Measurements from ENCODE around the gene RBM47. TPM values are rescaled to one million over a fixed set of nuclear protein-coding genes. Genes with fewer than 3 reads are reported as not detected.

The RBM47 gene
- total RNA-seq, 1 donor from 2014 or later: 0.11 TPM

DNA sequence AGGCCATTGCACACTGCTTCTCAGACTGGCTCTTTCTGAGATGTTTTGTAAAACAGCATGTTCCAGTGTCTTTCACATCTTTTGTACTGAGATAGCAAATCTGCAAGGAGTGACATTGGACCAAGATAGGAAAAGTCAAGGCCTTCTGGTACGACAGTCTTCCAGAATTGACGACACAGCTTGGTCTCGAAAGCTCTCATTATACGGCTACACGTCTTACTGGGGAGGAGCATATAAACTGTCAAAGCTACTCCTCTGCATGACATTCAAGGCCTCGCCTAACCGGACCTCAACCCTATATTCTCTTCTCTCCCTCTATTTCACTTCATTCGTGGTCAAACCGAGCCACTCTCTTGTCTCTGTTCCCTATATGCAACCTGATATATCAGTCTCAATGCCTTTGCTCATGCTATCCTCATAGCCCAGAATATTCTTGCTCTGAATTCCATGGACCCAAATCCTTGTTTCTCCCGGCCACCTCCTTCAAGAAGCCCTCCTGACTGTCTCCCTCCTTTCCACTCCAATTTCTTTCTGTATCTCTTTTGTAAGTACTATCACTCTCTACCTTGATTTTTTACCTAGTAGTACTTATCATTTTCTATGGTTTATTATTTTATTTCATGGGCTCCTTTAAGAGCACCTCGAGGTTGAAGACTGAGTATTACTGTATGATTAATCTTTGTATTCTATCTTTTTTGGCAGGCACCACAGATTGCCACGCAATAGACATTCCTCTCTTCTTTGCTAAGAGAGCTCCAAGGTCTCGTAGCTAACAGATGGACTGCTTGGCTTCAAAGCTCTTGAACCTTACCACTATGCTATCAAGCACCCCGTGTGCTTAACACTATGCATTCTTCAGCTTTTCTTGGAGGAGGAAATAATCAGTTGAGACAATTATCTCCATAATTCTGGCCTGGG, 35.1 kb downstream of the RBM47 start:
- peaks cover 9% of the 10 kb centered on the region for H3K27me3 Mint-ChIP-seq (ENCODE audit: unreplicated experiment)
- H3K27ac Mint-ChIP-seq (ENCODE audit: unreplicated experiment): no peak overlapping the region
- H3K36me3 Mint-ChIP-seq (ENCODE audit: unreplicated experiment): no peaks in the 10 kb centered on the region
- H3K4me3 Mint-ChIP-seq (ENCODE audit: unreplicated experiment): no peak overlapping the region
- no peaks in the 10 kb centered on the region for H3K9me3 Mint-ChIP-seq (ENCODE audit: unreplicated experiment)
- TF ChIP-seq, protein P1, sequence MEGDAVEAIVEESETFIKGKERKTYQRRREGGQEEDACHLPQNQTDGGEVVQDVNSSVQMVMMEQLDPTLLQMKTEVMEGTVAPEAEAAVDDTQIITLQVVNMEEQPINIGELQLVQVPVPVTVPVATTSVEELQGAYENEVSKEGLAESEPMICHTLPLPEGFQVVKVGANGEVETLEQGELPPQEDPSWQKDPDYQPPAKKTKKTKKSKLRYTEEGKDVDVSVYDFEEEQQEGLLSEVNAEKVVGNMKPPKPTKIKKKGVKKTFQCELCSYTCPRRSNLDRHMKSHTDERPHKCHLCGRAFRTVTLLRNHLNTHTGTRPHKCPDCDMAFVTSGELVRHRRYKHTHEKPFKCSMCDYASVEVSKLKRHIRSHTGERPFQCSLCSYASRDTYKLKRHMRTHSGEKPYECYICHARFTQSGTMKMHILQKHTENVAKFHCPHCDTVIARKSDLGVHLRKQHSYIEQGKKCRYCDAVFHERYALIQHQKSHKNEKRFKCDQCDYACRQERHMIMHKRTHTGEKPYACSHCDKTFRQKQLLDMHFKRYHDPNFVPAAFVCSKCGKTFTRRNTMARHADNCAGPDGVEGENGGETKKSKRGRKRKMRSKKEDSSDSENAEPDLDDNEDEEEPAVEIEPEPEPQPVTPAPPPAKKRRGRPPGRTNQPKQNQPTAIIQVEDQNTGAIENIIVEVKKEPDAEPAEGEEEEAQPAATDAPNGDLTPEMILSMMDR (IDR thresholded peaks at IDR 0.05): no peak
- H3K4me1 Mint-ChIP-seq (ENCODE audit: unreplicated experiment): no peaks in the 10 kb centered on the region
- DNase-seq (ENCODE audit: extremely low spot score, unreplicated experiment): no peak

DNA sequence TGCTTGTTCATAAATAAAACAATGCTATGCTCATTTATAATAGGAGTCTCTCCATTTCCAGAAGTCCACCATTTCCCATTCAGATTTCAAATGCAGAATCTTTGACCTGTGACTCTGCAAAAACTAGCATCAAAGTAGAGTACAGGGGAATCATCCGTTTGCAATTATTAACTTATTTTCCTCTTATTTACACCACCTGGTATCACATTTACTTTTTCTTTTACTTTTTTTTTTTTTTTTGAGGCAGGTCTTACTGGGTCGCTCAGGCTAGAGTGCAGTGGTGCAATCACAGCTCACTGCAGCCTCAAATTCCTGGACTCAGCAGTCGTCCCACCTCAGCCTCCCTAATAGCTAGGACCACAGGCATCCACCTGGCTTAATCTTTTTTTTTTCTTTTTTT, 37.6 kb downstream of the RBM47 start:
- TF ChIP-seq, protein P1 (IDR thresholded peaks at IDR 0.05): no peak
- H3K4me3 Mint-ChIP-seq (ENCODE audit: unreplicated experiment): no peak overlapping the region

DNA sequence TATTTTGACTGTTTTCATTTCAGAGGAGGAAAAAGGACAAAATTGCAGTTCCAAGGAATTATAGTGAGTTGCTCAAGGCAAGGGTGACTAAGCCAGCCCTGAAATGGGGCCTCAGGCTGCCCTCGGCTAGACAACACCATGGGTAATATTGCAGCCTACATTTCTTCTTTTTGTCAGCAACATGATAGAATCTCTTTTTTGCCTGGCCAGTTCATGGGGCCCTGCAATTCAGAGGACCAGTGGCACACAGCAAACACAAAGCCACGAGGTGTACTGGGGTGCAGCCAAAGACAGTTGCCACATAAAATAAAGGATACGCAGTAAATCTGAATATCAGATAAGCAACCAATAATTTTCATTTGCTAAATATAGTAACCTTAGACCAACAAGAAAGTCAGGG, 41.8 kb downstream of the RBM47 start:
- Mint-ChIP-seq H3K4me3 (ENCODE audit: unreplicated experiment) (no peak overlapping the region), H3K4me1 (ENCODE audit: unreplicated experiment) (no peaks in the 10 kb centered on the region), H3K27ac (ENCODE audit: unreplicated experiment) (no peak overlapping the region), H3K9me3 (ENCODE audit: unreplicated experiment) (no peaks in the 10 kb centered on the region), H3K27me3 (ENCODE audit: unreplicated experiment) (peaks cover 19% of the 10 kb centered on the region), H3K36me3 (ENCODE audit: unreplicated experiment) (no peaks in the 10 kb centered on the region)
- no peak for DNase-seq (ENCODE audit: extremely low spot score, unreplicated experiment)
- TF ChIP-seq, protein P1 (IDR thresholded peaks at IDR 0.05): no peak

More for the DNA sequence above, 37.6 kb downstream of the RBM47 start:
- H3K36me3 Mint-ChIP-seq (ENCODE audit: unreplicated experiment): no peaks in the 10 kb centered on the region
- no peaks in the 10 kb centered on the region for H3K4me1 Mint-ChIP-seq (ENCODE audit: unreplicated experiment)
- peaks cover 18% of the 10 kb centered on the region for H3K27me3 Mint-ChIP-seq (ENCODE audit: unreplicated experiment)
- H3K9me3 Mint-ChIP-seq (ENCODE audit: unreplicated experiment): no peaks in the 10 kb centered on the region
- no peak for DNase-seq (ENCODE audit: extremely low spot score, unreplicated experiment)
- H3K27ac Mint-ChIP-seq (ENCODE audit: unreplicated experiment): no peak overlapping the region

DNA sequence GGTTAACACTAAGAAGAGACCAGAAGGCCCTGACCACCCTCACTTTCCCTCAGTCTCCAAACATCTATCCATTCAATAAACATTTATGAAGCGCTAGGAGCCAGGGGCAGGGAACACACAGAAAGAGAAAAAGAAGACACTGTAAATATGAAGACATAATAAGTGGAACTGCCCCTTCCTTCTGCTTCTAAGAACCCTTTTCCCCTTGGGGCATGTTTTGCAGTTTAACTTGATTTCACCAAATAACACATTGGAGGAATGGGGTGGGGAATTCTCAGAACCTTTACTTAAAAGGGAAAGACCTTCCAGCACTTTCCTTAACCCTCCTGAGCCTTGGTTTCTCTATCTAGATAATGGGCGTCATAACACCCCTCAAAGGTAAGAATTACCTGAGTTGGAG, 42.3 kb downstream of the RBM47 start:
- no peak for DNase-seq (ENCODE audit: extremely low spot score, unreplicated experiment)
- no peaks in the 10 kb centered on the region for H3K36me3 Mint-ChIP-seq (ENCODE audit: unreplicated experiment)
- H3K27ac Mint-ChIP-seq (ENCODE audit: unreplicated experiment): no peak overlapping the region
- H3K27me3 Mint-ChIP-seq (ENCODE audit: unreplicated experiment): peaks cover 20% of the 10 kb centered on the region
- no peak overlapping the region for H3K4me3 Mint-ChIP-seq (ENCODE audit: unreplicated experiment)
- TF ChIP-seq, protein P1 (IDR thresholded peaks at IDR 0.05): no peak
- no peaks in the 10 kb centered on the region for H3K4me1 Mint-ChIP-seq (ENCODE audit: unreplicated experiment)
- H3K9me3 Mint-ChIP-seq (ENCODE audit: unreplicated experiment): no peaks in the 10 kb centered on the region

DNA sequence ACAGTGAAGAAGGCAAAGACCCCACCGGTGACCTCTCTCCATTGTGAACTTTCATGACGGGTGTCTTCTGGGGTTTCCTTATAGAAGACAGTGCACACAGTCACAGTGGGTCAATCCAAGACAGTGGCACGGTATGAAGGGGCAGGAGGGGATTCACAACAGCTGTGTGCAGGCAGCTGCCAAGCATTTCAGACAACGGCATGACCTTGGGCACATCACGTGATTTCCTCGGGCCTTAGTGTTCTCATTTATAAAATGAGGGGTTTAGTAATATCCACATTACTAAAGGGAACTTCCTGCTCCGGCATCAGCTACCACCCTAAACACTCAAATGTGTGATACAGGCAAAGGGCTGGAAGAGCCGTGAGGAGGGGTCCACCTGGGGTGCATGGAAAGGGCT, 42.9 kb downstream of the RBM47 start:
- Mint-ChIP-seq H3K27me3 (ENCODE audit: unreplicated experiment) (peaks cover 20% of the 10 kb centered on the region), H3K27ac (ENCODE audit: unreplicated experiment) (no peak overlapping the region), H3K36me3 (ENCODE audit: unreplicated experiment) (no peaks in the 10 kb centered on the region), H3K4me3 (ENCODE audit: unreplicated experiment) (no peak overlapping the region), H3K4me1 (ENCODE audit: unreplicated experiment) (no peaks in the 10 kb centered on the region), H3K9me3 (ENCODE audit: unreplicated experiment) (no peaks in the 10 kb centered on the region)
- TF ChIP-seq, protein P1 (IDR thresholded peaks at IDR 0.05): no peak
- DNase-seq (ENCODE audit: extremely low spot score, unreplicated experiment): no peak

Measured in osteocyte (in vitro differentiated cells).